GM12878 (cell line): ENCODE data around the gene SEPTIN7. TPM values are rescaled to one million over a fixed set of nuclear protein-coding genes. Genes with fewer than 3 reads are reported as not detected.

ENCODE experiments used
- ATAC-seq: fragments of 200-7000 bp; cut with Tn5 transposase; 3 replicates; pipeline ENCODE4 v1.9.1; 2020; ENCODE audit warnings: mild to moderate bottlenecking, moderate library complexity
- BruUV-seq: library from RNA; stranded (reverse); fragments of 400-500 nt; replicated peaks from 2 replicates; lab custom pipeline; 2021; lab: Mats Ljungman, UMichigan
- CTCF ChIA-PET: fragments of 300-600 bp; sonication (Branson Sonifier 250); formaldehyde crosslinking; extraction: SDS; loops from one replicate; lab custom pipeline; 2021; ENCODE audit warnings: inconsistent platforms; lab: Yijun Ruan, JAX
- POLR2A ChIA-PET: fragments of 350-600 bp; formaldehyde crosslinking; extraction: SDS; loops from one replicate; lab custom pipeline; 2021; ENCODE audit warnings: inconsistent platforms; lab: Charles Lee
- RAD21 ChIA-PET: fragments of 300-600 bp; sonication (Branson Sonifier 250); formaldehyde crosslinking; loops from one replicate; lab custom pipeline; 2023; ENCODE audit warnings: antibody characterized with exemption; ENCODE audit not compliant: unreplicated experiment; lab: Charles Lee
- SMC1A ChIA-PET: fragments of 300-600 bp; sonication (Branson Sonifier 250); formaldehyde crosslinking; loops from one replicate; lab custom pipeline; 2023; ENCODE audit not compliant: unreplicated experiment, uncharacterized antibody; lab: Charles Lee
- DNase-seq: peaks from one replicate; pipeline ENCODE4 v3.0.0-alpha.2; 2011; ENCODE audit warnings: low read depth, low spot score
- FAIRE-seq: peaks from 3 replicates; lab custom pipeline; 2011; peaks lifted over from hg19 to GRCh38; lab: Jason Lieb, UNC
- H2AFZ ChIP-seq: 2 replicates; pipeline ENCODE4 v1.6.0; 2011; ENCODE audit warnings: low read depth, low read length, control low read depth; ENCODE audit not compliant: control insufficient read depth
- H3K27ac ChIP-seq: 2 replicates; pipeline ENCODE4 v1.5.1; 2011; ENCODE audit warnings: control low read depth; ENCODE audit not compliant: control insufficient read depth, insufficient read depth
- H3K27me3 ChIP-seq, 2 experiments: replicated peaks in 1 of 2; 2 replicates each; pipeline versions ENCODE4 v1.6.0 to v1.6.1; 2011; ENCODE audit warnings: low read length in 1 of 2; ENCODE audit not compliant: control insufficient read depth in 2 of 2, insufficient read depth in 2 of 2
- H3K36me3 ChIP-seq, 2 experiments: 2 replicates each; pipeline ENCODE4 v1.5.1; 2011; ENCODE audit warnings: low read length in 1 of 2; ENCODE audit not compliant: control insufficient read depth in 2 of 2, insufficient read depth in 2 of 2
- H3K4me1 ChIP-seq: 2 replicates; pipeline ENCODE4 v1.6.1; 2011; ENCODE audit warnings: mild to moderate bottlenecking, low read length, moderate library complexity, mixed read lengths; ENCODE audit not compliant: control insufficient read depth, insufficient read depth
- H3K4me2 ChIP-seq: 2 replicates; pipeline ENCODE4 v1.6.0; 2011; ENCODE audit warnings: control low read depth; ENCODE audit not compliant: control insufficient read depth, insufficient read depth
- H3K4me3 ChIP-seq: fragments of 200-600 bp; sonication (generic); 2 replicates; pipeline ENCODE4 v1.5.1; 2016
- H3K79me2 ChIP-seq: 2 replicates; pipeline ENCODE4 v1.6.0; 2011; ENCODE audit warnings: low read length; ENCODE audit not compliant: control insufficient read depth, insufficient read depth
- H3K9ac ChIP-seq: 2 replicates; pipeline ENCODE4 v1.8.0; 2011; ENCODE audit warnings: low read length, control low read depth, mixed read lengths; ENCODE audit not compliant: control insufficient read depth, insufficient read depth
- H3K9me3 ChIP-seq: replicated peaks from 3 replicates; pipeline ENCODE4 v1.5.1; 2011; ENCODE audit warnings: mild to moderate bottlenecking, low read length; ENCODE audit not compliant: control insufficient read depth, insufficient read depth
- H4K20me1 ChIP-seq: 2 replicates; pipeline ENCODE4 v1.6.0; 2011; ENCODE audit not compliant: control insufficient read depth, insufficient read depth
- BRCA1 ChIP-seq: IDR thresholded peaks from 2 replicates; pipeline ENCODE4 v1.6.1; 2011; ENCODE audit warnings: low read depth, low read length, improper control_type of control experiment
- KAT2A ChIP-seq: conservative IDR thresholded peaks from 2 replicates; pipeline ENCODE4 v1.6.1; 2011; ENCODE audit warnings: low read depth, low read length; ENCODE audit not compliant: control insufficient read depth
- MYB ChIP-seq: fragments of 150-350 bp; IDR thresholded peaks from 2 replicates; pipeline ENCODE4 v1.6.1; 2014; ENCODE audit warnings: mild to moderate bottlenecking, low read depth, low read length, borderline replicate concordance
- NFXL1 ChIP-seq: fragments of 450-650 bp; IDR thresholded peaks from 2 replicates; pipeline ENCODE4 v1.6.1; 2017; ENCODE audit warnings: antibody characterized with exemption, mild to moderate bottlenecking, borderline replicate concordance
- RAD51 ChIP-seq: fragments of 450-650 bp; IDR thresholded peaks from 2 replicates; pipeline ENCODE4 v1.6.1; 2016; ENCODE audit warnings: moderate library complexity, mild to moderate bottlenecking, inconsistent platforms
- STAT1 ChIP-seq: fragments of 450-650 bp; conservative IDR thresholded peaks from 2 replicates; pipeline ENCODE4 v1.6.1; 2014; ENCODE audit warnings: antibody characterized with exemption, mild to moderate bottlenecking
- ZBED1 ChIP-seq: IDR thresholded peaks from 2 replicates; pipeline ENCODE4 v1.6.1; 2016; ENCODE audit warnings: borderline replicate concordance
- WGBS: methylation state at CpG from one replicate; pipeline ENCODE4 v1.1.6; 2016; ENCODE audit warnings: low lambda C conversion rate; ENCODE audit not compliant: insufficient replicate concordance, insufficient coverage; ENCODE audit errors: missing lambda C conversion rate; 5-methylcytosine and 5-hydroxymethylcytosine counted together
- in situ Hi-C: fragments of 300-500 bp; cut with MboI; formaldehyde crosslinking; loops from 9 replicates; pipeline ENCODE4 v1.14.3; 2018; ENCODE audit warnings: mixed read lengths
- intact Hi-C: fragments of 100-400 bp; cut with micrococcal nuclease; formaldehyde crosslinking; loops from one replicate; pipeline ENCODE4 v1.14.2; 2022; ENCODE audit not compliant: unreplicated experiment
- polyA plus RNA-seq, 11 experiments: library from polyadenylated mRNA; depleted of rRNA in 4 of 11; unstranded in 6 of 11; stranded (reverse) in 5 of 11; fragments of >200 nt; fragmentation: Nextera tagmentation in 4 of 11; fragmentation: Illumina TruSeq in 1 of 11; extraction: Ambion mirVana in 4 of 11; extraction: Trizol in 1 of 11; gene quantifications; 1 replicate in 1 of 11; 2 replicates in 10 of 11; pipeline versions ENCODE4 v1.2.1 to v1.2.3, GENCODE V29; 2011 to 2016; ENCODE audit warnings: inconsistent platforms in 2 of 11, missing spikeins in 2 of 11, low read depth in 1 of 11
- total RNA-seq, 4 experiments: library from RNA; depleted of rRNA in 3 of 4; stranded (reverse); fragments of >200 nt in 3 of 4; fragmentation: Illumina TruSeq in 1 of 4; extraction: Trizol in 1 of 4; gene quantifications; 2 replicates each; pipeline versions ENCODE4 v1.2.1 to v1.2.3, GENCODE V29; 2013 to 2021

The SEPTIN7 gene
- total and polyA plus RNA-seq, 10 of the 15 experiments (the other 5 are each of a cell fraction or from before 2014, with no cell fraction given) = 176 to 787 (median 437) TPM

DNA sequence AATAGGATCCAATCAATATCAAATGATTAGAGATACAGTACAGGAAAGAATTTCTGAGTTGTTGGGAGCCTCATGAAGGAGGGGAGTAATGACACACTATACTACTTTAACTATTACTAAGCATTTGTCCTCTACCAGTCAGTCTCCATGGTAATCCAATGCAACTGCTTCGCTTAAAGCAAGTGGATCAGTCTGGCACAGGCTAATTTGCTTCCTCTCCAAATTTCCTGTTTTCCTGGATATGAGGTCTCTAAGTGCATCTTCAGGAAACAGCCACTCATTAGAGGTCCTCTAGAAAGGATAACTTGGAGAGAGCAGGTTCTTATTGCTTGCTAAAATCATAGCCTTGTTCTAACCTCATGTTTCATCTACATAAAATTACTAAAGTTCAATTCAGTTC lies 8.4 kb upstream of the SEPTIN7 start:
- TF ChIP-seq MYB = no peak
- H3K9me3 ChIP-seq = no peaks in the 10 kb centered on the region; the same call in none of the 3 replicates
- H3K27me3 ChIP-seq = no peaks in the 10 kb centered on the region
- in situ Hi-C loops = no loop called here
- H3K4me2 ChIP-seq = no peak overlapping the region
- DNase-seq (no peak), ATAC-seq (no peak), FAIRE-seq (no peak)
- ChIA-PET SMC1A (interaction anchor here (1.3 kb wide), 2 partner anchors 10 to 66 kb away, joined by 3 to 4 read pairs; no protein-coding TSS in a partner anchor), POLR2A (no interaction called here), RAD21 (interaction anchor here (1.3 kb wide), 1 partner anchor 7 kb away, joined by 3 read pairs; no protein-coding TSS in a partner anchor), CTCF (no interaction called here)
- H3K27ac ChIP-seq = no peak overlapping the region
- no peak overlapping the region for H3K9ac ChIP-seq
- H3K4me1 ChIP-seq = no peaks in the 10 kb centered on the region
- H3K36me3 ChIP-seq = no peaks in the 10 kb centered on the region
- H3K79me2 ChIP-seq = no peaks in the 10 kb centered on the region; the same call in 1 of the 2 replicates
- H3K4me3 ChIP-seq = no peak overlapping the region
- H2AFZ ChIP-seq = no peak overlapping the region
- H4K20me1 ChIP-seq = no peaks in the 10 kb centered on the region
- WGBS = 100% methylated on average over 1 of the region's 1 CpG
- no TSS peak for BruUV-seq
- intact Hi-C loops = no loop called here

DNA sequence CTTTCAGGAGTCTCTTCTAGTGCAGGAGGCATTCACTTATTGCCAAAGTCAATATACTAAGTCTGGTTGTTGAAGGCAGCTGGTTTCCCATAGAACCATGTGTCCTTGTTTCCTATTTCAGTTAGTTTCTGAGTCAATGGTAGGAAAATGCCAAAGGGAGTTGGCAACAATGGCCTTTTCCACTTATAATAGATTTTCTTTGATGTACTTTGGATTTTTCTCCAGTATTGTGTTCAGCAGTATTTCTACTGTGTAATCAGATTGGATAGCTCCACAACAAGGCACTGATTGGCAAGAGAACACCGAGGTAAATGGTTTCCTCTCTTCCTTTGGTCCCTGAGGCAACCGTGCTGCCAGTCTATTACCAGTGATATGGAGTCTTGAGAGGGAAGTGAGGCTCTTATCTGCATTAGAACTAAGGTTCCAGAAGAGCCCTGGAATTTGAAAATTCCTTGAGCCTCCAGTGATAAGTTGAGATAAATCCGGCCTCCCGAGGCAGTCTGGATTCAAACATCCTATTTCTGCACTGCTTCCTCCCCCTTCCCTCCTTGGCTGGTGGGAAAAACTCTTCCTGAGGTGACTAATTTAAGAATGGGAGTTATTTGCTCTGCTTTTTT lies 7.9 kb upstream of the SEPTIN7 start:
- no peaks in the 10 kb centered on the region for H3K27me3 ChIP-seq
- H3K27ac ChIP-seq = no peak overlapping the region
- no peak for FAIRE-seq
- no peak overlapping the region for H3K9ac ChIP-seq
- 79% methylated on average over 4 of the region's 4 CpGs for WGBS
- intact Hi-C loops (no loop called here), in situ Hi-C loops (no loop called here)
- no peaks in the 10 kb centered on the region for H3K36me3 ChIP-seq
- no peak overlapping the region for H2AFZ ChIP-seq
- no peak for ATAC-seq
- no peaks in the 10 kb centered on the region; the same call in none of the 3 replicates for H3K9me3 ChIP-seq
- no peak overlapping the region for H3K4me3 ChIP-seq
- H3K4me1 ChIP-seq = no peaks in the 10 kb centered on the region
- no peak overlapping the region for H3K4me2 ChIP-seq
- ChIA-PET CTCF (no interaction called here), SMC1A (interaction anchor here (1.3 kb wide), 1 partner anchor 10 kb away, joined by 3 read pairs; no protein-coding TSS in a partner anchor), RAD21 (no interaction called here), POLR2A (interaction anchor here (0.6 kb wide), 2 partner anchors 43 to 120 kb away, joined by 3 read pairs; no protein-coding TSS in a partner anchor)
- H3K79me2 ChIP-seq = no peaks in the 10 kb centered on the region; the same call in 1 of the 2 replicates
- BruUV-seq = no TSS peak
- no peak for DNase-seq
- TF ChIP-seq ZBED1 (no peak), RAD51 (no peak), BRCA1 (no peak), KAT2A (no peak), NFXL1 (no peak), STAT1 (no peak)
- H4K20me1 ChIP-seq = no peaks in the 10 kb centered on the region
